NCI-H510A (cell line): ENCODE results near the gene ACKR3.

ENCODE experiments used
- DNase-seq: peaks from one replicate; lab custom pipeline; 2025; lab: John Stamatoyannopoulos, UW

Gene ACKR3

DNA sequence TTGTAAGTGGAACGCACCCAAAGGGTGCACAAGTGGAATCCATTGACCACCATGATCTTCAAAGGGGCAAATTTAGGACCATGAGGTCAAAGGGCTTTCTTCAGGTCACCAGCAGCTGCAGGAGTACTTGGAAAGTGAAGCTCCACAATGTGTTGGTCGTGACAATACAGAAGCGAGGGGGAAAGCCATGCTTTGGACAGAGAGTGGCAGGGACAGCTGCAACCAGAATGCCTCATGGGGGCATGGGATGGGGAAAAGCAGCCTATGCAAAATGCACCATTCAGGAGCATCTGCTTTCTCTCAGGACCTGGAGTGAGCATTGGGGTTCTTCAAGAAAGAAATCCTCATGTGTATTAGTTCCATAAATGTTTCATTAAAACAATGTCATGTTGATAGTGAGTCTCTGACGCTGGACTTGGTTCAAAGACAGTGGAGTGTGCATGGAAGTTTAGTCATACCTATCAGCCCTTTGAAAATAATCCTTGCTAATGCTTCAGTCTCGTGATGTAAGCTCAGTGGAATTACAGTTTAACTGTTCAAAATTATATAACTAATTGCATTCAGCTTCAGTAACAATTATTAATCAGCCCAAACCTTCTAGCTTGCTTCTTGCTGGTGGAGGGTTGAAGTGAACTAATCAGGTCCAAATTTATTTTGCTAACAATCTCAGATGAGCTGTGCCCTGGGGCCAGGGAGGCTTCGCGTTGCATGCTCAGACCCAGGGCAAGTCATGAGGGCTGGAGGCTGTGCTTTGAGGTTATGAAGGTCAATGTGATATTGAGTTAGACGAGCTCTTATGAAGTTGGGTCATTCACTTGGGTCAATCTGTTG, 41.6 kb downstream of the ACKR3 start:
- no peak for DNase-seq

DNA sequence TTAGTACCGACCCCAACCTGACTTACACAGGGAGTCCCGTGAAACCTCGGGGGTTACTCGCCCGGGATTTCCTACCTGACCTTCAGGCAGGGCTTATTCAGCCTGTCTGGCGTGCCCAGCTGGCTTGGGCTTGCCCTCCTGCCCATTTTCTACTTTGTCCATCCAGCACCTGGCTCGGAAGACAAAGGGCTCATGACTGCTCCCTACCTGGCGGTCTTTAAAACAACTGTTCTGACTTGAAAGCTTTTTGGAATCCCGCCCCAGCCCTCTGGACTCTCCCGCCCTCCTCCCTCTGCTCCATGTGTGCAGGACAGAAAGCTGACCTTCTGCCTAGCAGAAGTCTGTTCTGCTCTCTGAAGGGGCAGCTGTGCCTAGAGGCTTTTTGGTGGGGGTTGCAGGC, 43.1 kb downstream of the ACKR3 start:
- no peak for DNase-seq

DNA sequence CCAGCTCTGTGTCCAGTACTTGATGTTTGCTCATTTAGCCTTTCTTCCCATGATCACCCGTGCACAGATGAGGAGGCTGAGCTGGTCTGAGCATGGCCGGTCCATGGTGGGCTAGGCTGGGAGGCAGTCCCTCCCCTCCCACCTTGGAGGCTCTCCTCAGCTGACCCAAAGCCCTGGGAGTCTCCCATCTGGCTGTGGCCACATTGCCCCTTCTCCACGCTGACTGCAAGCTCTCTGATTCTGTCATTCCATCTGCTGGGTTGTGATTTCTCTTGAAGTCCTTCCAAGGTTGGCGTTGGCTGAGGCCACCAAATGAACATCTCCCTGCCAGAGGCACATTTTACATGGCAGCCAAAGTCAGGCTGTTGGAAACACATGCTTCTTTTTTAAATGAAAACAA, 44.0 kb downstream of the ACKR3 start:
- DNase-seq = no peak

DNA sequence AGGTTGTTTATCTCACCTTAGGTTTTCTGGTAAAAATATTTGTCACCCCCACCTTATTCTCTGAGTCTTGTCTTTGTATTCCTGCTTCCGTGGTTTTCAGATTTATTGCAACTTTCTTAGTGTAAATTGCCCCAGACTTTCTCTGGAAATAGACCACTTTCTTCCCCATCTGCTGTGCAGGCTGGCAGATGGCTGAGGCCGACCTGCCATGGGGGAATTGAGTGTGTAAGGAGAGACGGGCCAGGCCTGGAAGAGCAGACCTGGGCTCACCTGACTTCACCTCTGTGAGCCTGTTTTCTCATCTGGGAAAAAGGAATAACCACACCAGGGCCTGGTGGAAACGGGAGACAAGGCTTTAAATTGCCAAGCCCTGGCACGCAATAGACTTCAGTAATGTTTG, 44.9 kb downstream of the ACKR3 start:
- no peak for DNase-seq

DNA sequence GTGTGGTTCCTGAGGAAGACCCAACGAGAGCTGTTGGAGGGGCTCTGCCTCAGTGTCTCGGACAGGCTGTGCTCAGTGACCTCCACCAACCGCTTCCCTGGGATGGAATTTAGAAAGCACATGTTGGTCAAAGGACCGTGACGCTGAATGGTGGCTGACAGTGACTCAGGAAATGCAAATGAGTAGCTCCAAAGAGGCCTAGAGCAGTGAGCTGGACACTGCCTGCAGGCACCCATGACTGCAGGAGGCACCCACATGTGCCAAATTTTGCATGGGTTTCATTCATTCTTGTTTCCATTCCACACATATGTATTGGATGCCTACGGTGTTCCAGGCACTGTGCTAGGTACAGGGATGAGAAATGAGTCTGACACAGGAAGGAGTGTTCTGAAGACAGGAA, 46.4 kb downstream of the ACKR3 start:
- no peak for DNase-seq

DNA sequence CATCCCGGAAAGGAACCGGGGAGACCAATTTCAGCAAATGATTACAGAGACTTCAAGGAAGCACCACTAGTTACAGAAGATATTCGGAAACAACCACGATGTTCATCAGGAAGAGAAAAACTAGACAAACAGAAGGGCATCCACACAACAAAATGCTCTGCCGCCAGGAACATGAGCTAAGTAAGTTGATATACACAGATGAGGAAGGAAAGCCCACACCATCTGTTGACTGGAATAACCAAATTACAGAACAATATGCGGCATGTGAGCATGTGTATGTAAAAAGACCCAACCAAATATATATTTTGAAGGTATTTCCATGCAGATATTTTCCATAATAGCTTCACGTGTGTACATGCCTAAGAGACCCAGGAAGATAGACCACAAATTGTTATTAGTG, 47.0 kb downstream of the ACKR3 start:
- DNase-seq = no peak

DNA sequence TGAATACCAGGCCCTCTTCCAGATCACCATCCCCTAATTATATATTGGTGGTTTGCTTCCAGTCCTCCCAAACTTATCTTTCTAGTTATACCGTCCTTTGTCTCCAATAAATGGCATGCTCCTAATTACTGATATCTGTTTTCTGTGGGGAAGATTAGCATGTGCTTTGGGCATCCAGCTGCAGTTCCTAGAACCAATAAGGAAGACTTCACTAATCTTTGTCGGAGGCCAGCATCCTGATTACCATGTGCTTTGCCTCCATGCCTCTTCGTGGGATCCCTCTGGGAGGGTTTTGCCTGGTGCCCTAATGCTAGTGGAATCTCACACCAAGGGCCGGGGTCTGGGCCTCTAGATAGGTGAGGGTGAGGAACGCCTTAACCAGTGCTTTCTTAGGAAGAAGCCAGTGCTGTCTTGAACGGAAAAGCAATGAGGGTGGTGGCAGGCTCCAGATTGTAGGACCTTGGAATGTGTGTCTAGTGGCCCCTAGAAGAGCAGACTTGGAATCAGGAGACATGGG, 47.7 kb downstream of the ACKR3 start:
- no peak for DNase-seq

DNA sequence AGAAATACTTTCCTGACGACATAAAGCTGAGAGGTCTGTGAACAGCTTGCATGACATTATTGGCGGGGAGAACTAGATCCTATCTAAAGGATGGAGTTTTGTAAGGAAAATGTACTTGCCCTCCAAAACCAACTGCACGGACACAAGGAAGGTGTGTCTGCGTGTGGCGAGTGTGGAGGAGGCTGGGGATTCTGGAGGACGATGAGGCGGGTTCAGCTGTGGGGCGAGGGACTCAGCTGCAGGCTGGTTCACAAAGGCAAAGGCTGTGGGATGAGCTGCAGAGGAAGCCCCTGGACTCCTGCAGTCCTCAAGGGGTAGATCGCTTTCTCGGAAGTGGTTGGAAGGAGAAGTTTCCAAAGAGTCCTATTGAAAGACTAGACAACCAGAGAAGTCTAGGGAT, 48.2 kb downstream of the ACKR3 start:
- DNase-seq = no peak

DNA sequence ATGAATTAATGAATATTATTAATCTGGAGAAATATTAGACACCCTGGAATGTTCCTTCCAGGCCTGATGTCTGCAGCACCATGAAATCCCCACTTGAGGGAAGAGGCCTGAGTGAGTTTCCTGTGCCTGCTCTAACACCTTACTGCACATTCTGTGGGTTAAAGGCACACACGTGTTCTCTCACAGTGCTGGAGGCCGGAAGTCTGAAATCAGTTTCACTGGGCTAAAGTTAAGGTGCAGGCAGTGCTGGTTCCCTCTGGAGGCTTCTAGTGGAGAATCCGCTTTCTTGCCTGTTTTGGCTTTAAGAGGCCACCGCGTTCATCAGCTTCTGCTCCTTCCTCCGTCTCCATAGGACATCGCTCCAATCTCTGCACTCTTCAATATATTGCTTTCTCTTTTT, 48.7 kb downstream of the ACKR3 start:
- DNase-seq = no peak

DNA sequence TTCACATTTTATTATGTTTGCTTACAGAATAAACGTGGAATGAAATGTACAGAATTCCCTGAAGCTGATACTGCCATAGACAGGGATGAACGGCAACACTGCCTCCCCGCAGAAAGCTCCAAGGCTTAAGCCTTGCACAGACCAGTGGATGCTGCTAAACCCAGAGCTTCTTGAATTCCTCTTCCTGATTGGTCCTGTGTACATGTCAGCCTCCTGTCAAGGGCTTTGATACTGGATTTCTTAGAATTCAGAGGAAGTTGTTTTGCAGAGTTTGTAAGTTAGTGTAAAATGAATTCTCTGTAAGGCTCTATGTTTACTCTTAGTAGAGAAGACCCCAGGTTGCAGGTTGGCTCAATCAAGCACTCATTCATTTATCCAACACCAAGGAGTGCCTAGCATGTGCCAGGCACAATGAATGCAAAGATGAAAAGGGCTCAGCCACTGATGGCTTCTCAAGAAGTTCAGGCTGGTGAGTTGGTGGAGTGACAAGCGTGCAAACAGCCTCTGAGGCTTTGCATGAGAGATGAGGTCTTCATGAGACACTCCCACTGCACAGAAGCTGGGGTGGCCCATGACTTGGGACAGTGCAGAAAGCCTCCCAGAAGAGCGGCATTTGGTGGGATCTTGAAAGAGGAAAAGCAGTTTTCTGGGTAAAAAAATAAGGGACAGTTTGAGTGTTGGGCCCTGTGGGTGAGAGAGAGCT, 50.4 kb downstream of the ACKR3 start:
- no peak for DNase-seq

DNA sequence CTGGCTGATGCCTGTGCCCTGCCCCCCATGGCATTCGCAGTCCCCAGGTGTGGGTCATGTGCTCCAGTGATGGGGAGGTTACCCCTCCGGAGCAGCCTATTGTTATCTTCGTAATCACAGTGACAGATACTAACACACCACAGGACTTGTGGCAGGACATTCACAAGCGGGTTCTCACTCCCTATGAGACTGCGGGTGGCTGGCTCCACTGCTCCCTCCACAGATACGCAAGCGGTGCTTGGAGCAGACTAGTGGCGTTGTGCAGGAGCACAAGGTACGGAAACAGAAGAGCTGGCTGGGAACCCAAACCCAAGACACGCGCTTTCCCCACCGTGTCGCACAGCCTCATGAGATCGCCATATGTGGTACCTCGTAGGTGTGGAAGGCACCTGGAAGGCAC, 52.2 kb downstream of the ACKR3 start:
- DNase-seq = no peak

DNA sequence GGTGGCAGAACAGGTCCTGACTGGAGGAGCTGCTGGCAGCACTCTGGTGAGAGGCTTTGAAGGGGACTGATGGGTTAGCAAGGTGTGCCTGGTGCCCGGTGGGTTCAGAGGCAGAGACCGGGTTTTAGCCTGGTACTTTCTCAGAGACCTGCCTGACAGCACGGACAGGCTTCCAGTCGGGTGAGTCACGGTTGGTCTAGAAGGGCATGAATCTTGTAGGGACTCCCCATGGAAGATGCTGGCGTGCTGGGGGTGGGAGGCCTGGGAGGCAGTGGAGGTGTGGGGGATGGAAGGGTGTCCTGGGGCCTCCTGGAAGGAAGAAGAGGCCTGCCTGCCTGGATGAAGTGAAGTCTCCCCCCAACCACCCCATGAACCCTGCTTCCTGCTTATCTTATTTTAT, 52.6 kb downstream of the ACKR3 start:
- DNase-seq = no peak

DNA sequence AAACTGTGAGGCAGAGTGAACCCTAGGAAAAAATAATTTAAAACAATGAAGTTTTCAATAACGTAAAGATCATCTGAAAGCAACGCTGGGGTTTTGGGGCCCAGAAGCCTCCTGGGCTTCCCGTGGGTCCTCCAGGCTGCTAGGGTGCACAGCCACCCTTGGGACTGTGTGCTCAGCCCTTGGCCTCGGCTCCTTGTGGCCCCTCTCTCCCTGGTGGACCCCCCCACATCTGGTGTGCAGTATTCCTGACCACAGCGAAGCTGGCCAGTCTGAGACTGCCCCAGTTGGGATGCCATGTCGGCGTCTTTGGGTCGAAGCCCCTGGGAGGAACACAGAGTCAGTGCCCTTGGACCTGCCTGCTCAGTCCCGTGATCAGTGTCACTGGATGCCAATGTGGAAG, 53.0 kb downstream of the ACKR3 start:
- no peak for DNase-seq

DNA sequence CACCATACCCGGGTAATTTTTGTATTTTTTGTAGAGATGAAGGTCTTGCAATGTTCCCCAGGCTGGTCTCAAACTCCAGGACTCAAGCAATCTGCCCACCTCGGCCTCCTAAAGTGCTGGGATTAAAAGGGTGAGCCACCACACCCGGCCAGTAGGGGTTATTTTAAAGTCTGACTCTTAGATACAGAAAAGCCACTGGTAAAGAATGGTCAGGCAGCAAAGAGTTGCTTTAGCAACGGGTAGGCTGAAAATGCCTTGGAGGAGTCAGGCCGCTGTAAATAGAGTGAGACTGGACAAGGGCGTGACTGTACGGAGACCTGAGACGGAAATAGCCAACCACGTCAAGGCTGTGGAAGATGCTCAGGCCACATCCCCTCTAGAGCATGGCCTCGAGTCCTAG, 54.2 kb downstream of the ACKR3 start:
- DNase-seq = no peak

DNA sequence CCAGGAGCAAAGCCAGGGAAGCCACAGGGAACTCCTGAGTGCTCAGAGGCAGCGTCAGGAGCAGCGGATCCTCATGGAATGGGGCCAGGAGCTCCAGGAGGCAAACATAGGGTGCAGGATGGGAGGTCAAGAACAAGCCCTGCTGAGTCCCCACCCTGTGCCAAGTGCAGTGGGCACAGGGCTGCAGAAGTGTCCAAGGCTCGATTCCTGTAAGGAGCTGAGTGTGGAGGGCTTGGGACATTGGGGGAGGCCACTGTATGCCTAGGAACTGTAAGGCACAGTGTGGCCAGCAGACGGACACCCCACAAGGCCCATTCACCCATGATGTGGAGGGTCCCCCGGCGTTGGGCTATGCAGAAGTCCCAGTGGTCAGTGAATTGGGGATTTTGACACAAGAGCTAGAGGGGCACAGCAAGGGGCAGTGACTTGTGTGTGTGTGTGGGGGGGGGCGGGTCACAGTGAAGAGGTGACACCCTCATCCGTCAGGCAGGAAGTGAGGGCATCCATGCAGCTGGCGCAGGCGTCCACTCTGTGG, 55.6 kb downstream of the ACKR3 start:
- DNase-seq = no peak

DNA sequence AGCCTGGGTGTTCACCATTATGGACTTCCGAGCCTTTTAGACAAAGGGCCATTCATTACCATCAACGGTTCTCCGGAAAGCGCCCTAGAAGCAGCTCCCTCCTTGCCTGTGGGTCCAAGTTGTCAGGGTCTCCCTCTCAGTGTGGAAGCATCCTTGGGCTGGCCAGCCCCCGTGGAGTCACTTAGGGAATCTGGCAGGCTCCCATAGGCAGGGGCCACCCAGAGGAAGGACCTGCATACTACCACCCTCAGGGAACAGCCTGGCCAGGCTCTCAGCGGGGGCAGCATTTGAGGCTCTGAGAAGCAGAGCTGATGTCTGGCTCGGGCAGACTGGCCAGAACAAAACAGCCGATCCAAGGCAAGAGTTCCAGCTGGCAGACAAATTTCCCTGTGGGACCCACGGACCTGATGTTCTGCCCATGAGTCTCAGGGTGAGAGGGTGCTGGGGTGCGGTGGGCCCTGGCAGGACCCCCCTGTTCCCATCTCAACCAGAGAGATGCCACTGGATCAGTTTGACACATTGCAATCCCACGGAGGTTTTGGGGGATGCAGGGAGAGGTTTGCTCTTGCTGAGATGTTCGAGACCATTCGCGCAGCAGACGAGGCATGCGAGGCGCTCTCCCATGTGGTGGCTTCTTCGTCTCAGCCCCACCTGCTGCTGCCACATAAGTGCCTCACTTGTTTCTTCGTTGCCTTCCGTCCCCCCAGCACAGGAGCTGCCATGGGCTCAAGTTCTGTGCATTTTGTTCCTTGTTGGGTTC, 56.9 kb downstream of the ACKR3 start:
- DNase-seq = no peak

DNA sequence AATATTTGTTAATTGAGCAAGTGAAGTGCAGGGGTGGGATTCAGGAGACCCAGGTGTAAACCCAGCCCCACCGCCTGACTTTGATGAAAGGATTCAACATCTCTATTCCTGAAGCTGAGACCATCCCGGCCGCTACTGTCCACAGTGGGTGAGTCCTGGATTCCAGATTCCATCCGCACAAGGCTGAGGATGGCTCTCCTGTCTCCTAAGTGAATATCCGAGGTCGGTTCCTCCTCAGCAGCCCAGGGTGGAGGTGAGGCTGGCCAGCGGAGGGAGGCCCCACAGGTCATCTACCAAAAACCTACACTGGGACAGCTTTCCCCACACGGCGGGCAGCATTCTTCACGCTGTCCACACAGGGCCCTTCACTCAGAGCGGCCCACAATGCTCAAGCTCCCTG, 57.6 kb downstream of the ACKR3 start:
- no peak for DNase-seq

DNA sequence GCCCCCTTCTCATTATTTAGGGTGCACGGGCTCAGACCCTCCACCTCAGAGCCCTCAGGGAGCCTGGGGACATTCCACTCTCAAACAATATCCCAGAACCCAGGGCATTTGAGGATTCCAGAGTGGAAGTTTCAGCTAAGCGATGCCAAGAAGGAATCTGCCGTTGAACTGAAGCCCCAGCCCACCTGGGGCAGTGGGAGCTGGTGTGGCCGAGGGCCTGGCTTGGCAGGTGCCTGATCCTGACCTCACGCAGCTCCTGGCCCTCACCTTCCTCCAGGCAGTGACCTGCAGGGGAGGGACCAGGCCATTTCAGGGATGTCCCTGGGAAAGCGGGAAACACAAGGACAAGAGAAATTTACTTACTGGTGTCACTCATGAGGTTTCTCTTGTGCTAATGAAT, 58.2 kb downstream of the ACKR3 start:
- no peak for DNase-seq

DNA sequence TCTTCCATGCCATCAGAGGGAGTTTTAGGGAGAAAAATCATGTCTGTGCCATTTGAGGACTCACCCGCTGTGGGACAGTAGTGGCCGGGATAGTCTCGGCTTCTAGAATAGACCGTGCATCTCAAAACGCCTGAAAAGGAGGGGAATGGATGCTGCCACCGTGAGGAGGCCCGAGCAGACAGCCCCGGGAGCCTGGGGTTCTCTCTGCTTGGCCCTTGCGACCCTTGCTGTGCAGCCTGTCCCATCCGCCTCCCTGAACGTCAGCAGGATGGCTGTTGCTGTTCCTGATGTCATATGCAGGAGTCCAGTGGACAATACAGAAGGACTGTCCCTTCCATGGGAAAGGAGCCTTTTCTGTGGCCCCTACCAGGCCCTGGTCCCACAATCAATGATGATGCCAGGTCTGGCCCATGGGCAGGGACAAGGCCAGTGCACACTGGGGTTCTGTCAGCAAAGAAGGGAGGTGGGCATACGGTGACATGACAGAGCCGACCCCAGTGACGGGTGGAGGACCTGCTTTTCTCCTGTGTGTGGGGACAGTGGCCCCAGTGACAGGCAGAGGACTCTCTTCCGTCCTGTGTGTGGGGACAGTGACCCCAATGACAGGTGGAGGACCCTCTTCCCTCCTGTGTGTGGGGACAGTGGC, 58.8 kb downstream of the ACKR3 start:
- no peak for DNase-seq

DNA sequence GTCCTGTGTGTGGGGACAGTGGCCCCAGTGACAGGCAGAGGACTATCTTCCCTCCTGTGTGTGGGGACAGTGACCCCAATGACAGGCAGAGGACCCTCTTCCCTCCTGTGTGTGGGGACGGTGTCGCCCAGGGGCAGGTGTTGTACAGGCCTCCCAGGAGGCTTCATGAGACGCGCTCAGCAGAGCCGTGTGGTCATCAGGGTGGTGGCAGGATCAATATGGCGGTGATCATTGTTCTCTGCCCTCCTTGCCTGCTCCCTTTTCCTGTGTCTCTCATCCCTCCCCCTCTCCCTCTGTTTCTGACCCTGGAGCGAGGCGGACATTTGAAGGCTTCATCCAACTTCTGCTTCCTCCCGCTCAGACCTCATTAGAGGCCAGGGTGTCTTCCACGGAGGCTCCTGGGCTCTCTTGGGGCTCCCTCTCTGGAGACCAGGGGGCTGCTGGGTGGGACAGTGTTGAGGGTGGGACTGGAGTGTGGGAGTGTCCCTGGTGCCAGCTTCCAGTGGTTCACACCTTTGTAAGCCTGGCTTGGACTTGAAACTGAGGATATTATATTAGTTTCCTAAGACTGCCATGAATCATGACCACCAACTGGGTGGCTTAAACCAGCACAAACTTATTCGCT, 59.5 kb downstream of the ACKR3 start:
- no peak for DNase-seq
